Measurements from ENCODE around the gene AJAP1.
"Not testable (repeated sequence)": the region's sequence is repeated elsewhere in the genome, so short reads cannot be mapped to it uniquely, and the experiment has no call there.

AJAP1 gene, protein sequence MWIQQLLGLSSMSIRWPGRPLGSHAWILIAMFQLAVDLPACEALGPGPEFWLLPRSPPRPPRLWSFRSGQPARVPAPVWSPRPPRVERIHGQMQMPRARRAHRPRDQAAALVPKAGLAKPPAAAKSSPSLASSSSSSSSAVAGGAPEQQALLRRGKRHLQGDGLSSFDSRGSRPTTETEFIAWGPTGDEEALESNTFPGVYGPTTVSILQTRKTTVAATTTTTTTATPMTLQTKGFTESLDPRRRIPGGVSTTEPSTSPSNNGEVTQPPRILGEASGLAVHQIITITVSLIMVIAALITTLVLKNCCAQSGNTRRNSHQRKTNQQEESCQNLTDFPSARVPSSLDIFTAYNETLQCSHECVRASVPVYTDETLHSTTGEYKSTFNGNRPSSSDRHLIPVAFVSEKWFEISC

DNA sequence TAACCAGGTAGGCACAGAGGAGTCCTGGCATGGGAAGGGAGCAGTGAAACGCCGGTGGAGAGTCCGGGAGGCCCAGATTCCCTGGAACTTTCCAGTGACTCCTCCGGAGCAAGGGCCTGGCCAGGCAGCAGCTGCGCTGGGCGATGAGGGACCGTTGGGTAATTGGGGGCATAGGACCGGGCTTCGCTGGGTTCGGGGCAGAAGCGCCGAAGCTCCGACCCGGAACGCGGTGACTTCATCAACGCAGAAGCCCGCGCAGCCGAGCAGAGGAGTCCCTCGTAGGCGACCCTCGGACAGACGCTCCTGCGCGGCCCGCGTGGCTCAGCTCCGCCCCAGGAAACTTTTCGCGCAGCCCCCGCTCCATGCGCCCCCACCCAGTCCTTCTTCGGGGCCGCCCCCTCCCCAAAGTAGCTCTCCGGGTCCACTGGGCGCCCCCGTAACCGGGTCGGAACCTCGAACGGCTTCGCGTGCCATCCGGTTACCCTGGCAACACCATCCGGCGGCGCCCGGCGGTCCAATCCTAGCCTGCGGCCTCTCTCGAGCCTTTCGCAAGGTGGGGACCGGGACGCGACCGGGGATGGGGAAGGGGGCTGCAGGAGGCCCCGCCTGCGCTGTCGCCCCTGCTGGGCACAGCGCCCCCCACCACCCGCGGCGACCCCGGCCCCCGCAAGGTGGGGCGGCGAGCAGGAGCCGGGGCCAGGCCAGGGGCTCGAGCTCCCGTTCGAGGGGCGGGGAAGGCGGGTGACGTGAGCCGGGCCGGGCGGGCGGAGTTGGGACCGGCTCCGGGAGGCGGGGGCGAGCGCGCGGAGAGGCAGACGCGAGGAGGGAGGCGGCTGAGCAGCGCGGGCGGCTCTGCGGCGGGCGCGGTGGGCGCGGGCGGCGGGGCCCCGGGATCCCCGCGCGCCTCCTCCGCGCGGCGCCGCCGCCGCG is at the start of gene AJAP1:
Gene AJAP1 (plus strand): TSS at position 814 of the 930 bp plus-strand sequence. CDS start 817 bp downstream, outside the sequence.
- DNase-seq (ENCODE audit: low read depth in 2 of 2): no peak

DNA sequence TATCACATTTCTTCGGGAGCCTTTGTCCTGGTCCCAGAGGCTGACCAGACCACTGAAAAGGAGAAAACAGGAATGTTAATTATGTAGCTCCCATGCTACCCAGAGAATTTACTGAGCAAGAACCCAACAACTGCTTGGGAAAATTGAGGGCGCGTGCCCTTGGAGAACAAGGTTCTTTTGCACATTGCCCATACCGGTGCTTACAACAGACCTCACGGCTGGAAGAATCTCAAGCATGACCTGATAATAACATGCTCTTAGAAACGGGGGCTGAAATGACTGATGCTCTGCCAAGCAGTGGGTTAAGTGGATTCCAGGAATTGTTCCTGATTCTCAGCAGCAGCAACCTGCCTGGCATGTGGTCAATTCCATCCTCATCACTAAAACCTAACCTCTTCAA is 49.3 kb upstream of the AJAP1 start:
- no peak for DNase-seq (ENCODE audit: low read depth in 2 of 2)

- DNase-seq (ENCODE audit: low read depth in 2 of 2): no peak
Observed at GRCh38 chr1:4611563-4612341, 42.7 kb upstream of the AJAP1 start.

DNA sequence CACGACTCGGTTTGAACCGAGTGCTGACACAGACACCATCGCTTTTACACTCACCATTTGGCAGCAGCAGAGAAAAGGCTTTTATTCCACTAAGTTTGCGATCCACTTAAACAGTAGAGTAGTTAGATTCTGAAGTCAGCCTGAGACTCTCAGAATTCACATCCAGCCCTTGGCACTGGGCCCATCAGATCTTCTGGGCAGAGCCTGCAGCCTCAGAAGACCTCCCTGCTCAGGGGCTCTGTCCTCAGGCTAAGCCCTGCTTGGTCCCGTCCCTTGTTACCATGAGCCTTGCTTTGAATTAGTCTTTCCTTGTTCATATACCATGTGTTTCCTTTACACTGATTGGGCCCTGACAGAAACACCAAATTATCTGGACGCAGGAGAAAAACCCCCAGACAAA is 41.4 kb upstream of the AJAP1 start:
- no peak for DNase-seq (ENCODE audit: low read depth in 2 of 2)

- no peak for DNase-seq (ENCODE audit: low read depth in 2 of 2)
Observed at GRCh38 chr1:4613606-4614370, 40.6 kb upstream of the AJAP1 start.

GRCh38 chr1:4614371-4615137 is 39.9 kb upstream of the AJAP1 start:
- DNase-seq (ENCODE audit: low read depth in 2 of 2): no peak

GRCh38 chr1:4615138-4615470 is 39.3 kb upstream of the AJAP1 start:
- no peak for DNase-seq (ENCODE audit: low read depth in 2 of 2)

DNA sequence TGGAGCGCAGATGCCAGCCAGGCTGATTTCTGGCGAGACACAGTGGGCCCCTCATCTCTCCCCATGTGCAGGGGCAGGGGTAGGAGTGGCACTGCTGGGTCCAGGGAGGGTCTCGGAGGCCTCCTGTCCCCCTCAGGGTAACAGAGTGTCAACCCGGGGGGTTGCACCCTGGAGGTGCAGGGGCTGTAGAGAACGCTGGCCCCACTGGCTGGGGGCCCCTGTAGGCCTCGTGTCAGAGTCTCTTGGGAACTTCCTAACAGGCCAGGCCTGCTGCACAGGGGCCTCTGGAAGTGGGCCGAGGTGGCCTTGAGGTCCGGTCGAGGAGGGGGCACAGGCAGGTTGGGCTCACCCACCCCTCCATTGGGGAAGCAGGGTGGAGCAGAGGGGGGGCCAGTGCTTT is 38.9 kb upstream of the AJAP1 start:
- no peak for DNase-seq (ENCODE audit: low read depth in 2 of 2)

DNA sequence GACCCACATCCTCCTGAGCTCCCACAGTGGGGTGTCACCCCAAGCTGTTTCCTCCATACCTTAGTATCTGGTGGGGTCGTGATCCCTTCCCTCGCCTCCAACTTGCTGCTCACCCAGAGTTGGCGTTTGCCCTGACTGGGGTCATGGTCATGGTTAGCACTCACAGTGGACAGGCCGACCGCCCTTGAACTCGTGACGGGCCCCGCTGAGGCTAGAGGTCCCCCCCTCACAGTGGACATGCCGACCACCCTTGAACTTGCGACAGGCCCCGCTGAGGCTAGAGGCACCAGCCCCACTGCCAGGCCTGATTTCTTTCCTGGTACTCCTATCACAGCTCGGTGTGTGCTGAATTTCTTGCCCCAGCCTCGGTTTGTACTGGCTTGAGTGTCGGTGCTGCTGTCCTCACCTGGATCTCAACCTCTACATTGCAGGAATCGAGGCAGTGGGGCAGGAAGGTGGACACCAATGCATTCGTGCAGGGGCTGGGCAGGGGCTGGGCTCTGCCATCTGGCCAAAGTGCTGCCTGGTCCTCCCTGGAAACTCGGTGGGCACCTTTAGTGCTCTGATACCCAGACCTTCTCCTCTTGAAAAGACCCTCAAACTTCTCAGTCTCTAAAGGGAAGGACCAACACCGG is 37.5 kb upstream of the AJAP1 start:
- DNase-seq (ENCODE audit: low read depth in 2 of 2): no peak

GRCh38 chr1:4617506-4617905 is 36.9 kb upstream of the AJAP1 start:
- no peak for DNase-seq (ENCODE audit: low read depth in 2 of 2)

DNA sequence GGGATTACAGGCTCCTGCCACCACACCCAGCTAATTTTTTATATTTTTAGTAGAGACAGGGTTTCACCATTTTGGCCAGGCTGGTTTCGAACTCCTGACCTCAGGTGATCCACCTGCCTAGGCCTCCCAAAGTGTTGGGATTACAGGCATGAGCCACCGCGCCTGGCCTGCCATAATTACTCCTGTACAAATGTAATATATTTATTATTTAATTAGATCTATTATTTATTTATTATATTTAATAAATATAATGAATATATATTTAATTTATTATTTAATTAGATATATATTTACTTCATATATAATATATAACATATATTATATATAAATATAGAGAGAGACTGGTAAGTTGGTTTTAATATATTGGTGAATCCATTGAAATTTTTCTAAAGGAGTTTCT is 35.6 kb upstream of the AJAP1 start:
- not testable (repeated sequence) for DNase-seq (ENCODE audit: low read depth in 2 of 2)

DNA sequence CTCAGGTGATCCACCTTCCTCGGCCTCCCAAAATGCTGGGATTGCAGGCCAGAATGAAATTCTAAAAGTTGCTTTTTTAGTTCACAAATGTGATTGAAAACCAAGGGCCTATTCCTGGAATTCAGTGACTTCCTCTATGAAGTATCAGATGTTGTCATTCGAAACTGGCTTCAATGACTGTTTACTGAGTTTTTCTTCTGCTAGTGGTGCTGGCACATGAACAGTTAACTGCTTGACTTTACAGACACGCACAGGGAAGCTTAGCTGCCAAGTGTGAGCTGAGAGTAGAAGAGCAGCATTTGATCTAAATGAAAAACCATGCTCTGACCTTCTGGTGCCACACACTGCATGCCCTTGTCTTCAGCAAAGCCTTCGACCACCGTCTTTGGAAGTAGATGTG is 32.8 kb upstream of the AJAP1 start:
- no peak for DNase-seq (ENCODE audit: low read depth in 2 of 2)

DNA sequence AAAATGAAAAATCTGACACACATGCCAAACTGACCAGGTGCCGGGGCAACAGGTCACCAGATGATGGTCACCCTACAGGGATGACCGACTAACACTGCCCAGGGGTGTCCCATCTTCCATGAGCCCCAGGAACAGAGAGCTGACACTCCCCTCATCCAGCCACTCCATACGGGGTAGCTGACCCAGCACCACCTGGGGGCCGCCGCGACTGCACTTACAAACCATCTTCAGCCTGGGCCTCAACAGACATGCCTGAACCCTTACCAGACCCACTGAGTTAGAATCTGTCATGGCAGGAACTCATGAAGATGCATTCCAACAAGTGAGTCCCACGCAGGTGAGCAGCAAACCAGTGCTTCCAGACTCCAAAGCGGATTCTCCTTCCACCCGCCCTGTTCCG is 31.6 kb upstream of the AJAP1 start:
- no peak for DNase-seq (ENCODE audit: low read depth in 2 of 2)

- DNase-seq (ENCODE audit: low read depth in 2 of 2): no peak
Observed at GRCh38 chr1:4624141-4624715, 30.2 kb upstream of the AJAP1 start.

DNA sequence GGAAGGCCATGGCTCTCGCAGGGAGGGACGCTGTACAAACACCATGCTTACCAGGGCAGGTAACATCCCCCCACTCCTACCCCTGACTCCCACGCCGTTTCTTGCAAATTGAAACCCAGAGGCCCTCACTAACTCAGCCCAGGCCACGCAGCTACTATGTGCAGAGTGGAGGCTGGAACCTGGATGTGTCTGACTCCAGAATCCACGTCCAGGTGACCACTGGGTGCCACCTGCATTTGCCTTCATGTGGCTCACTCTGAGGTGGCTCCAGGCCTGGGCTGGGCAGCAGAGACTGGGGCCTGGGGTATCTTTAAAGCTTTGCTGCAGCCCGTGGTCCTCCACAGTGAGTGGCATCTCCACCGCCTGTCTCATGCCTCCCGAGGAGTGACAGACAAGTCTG is 29.6 kb upstream of the AJAP1 start:
- no peak for DNase-seq (ENCODE audit: low read depth in 2 of 2)

GRCh38 chr1:4626061-4626460 is 28.3 kb upstream of the AJAP1 start:
- DNase-seq (ENCODE audit: low read depth in 2 of 2): no peak

DNA sequence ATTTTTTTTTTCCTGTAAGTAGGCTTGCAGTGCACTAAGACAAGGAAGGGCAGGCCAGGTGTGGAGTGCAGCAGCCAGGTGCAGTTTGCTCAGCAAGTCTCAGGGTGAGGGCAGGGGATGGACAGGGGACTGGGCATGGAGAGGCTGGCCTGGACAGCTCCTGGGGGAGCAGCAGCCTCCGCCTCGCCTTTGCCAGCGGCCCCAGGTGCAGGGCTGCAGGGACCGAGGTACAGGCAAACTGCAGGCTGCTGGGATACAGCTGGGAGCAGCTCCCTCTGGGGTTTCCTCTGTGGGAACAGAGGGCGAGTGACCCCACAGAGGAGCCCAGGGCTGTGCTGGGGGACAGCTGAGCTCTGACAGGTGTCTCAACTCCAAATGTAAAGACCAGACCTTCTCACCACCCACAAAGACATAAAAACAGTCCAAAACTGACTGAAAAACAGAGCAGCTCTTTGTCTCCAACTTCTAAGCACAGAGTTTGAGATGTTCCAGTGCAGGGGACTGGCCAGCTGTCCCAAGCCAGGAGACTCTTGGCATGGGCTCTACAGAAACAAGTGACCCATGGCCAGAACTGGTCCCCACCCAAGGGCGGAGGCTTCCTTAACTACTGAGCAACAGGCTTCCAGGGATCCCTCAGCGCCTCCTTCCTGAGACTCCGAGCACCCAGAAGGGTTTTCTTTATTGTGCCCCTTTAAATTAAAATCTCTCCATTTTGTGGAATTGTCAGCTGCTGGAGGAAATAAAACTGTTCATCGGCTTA is 27.7 kb upstream of the AJAP1 start:
- no peak for DNase-seq (ENCODE audit: low read depth in 2 of 2)

DNA sequence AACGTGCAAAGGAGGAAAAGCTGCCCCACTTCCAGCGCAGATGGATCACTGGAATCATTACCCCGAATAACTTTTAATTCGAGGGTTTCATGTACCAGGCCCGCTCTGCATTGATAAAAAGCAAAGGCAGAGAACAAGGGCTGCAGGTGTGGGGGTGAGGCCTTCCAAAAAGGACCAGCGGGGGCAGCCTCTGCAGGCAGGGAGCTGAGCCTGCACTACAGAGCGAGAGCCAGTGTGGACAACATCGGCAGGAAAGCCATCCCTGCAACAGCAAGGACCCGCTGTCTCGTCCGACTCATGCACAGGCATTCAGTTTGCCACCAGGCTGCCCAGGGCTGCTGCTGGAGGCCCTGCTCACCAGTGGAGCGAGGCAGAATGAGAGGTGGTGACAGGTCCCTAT is 27.1 kb upstream of the AJAP1 start:
- DNase-seq (ENCODE audit: low read depth in 2 of 2): no peak

- DNase-seq (ENCODE audit: low read depth in 2 of 2): no peak
Observed at GRCh38 chr1:4628992-4629391, 25.4 kb upstream of the AJAP1 start.
